ENCODE data around the gene CD200R1L. TPM values are rescaled to one million over a fixed set of nuclear protein-coding genes. Genes with fewer than 3 reads are reported as not detected.
A peak's percentile ranks its signal among the peaks of the same experiment; 100 is the strongest.

The CD200R1L gene
- polyA plus RNA-seq, 1 experiment: not detected

GRCh38 chr3:112779558-112780480, 66.8 kb downstream of the CD200R1L start:
- ChIA-PET CTCF (interaction anchor here (1.1 to 2.3 kb wide), 5 partner anchors 15 to 137 kb away, joined by 3 to 6 read pairs (median 3); no protein-coding TSS in a partner anchor), POLR2A (interaction anchor here (0.6 kb wide), 2 partner anchors 33 to 291 kb away, joined by 3 read pairs; no protein-coding TSS in a partner anchor)
- Histone ChIP-seq H3K27me3 (ENCODE audit: control insufficient read depth, insufficient read depth, low read length) (no peaks in the 10 kb centered on the region), H3K36me3 (ENCODE audit: control insufficient read depth, insufficient read depth, low read length) (no peaks in the 10 kb centered on the region), H3K4me3 (ENCODE audit: low read depth, low read length) (no peak overlapping the region)
- no peak for DNase-seq (ENCODE audit: low read depth)
- no peak for TF ChIP-seq CTCF (IDR thresholded peaks at IDR 0.05; ENCODE audit: insufficient read depth, low read depth, low read length)

GRCh38 chr3:112779011-112779410, 67.7 kb downstream of the CD200R1L start:
- no peaks in the 10 kb centered on the region for H3K36me3 ChIP-seq (ENCODE audit: control insufficient read depth, insufficient read depth, low read length)
- ChIA-PET POLR2A (interaction anchor here (0.6 to 0.7 kb wide), 2 partner anchors 32 to 90 kb away, joined by 3 read pairs; no protein-coding TSS in a partner anchor), CTCF (interaction anchor here (1.1 to 1.4 kb wide), 4 partner anchors 15 to 136 kb away, joined by 3 read pairs; no protein-coding TSS in a partner anchor)
- H3K4me3 ChIP-seq (ENCODE audit: low read depth, low read length): no peak overlapping the region
- no peaks in the 10 kb centered on the region for H3K27me3 ChIP-seq (ENCODE audit: control insufficient read depth, insufficient read depth, low read length)
- no peak for TF ChIP-seq CTCF (IDR thresholded peaks at IDR 0.05; ENCODE audit: insufficient read depth, low read depth, low read length)
- no peak for DNase-seq (ENCODE audit: low read depth)

- Histone ChIP-seq H3K27me3 (ENCODE audit: control insufficient read depth, insufficient read depth, low read length) (no peaks in the 10 kb centered on the region), H3K4me3 (ENCODE audit: low read depth, low read length) (no peak overlapping the region), H3K36me3 (ENCODE audit: control insufficient read depth, insufficient read depth, low read length) (no peaks in the 10 kb centered on the region)
- ChIA-PET POLR2A (interaction anchor here (0.7 kb wide), 1 partner anchor 90 kb away, joined by 3 read pairs; no protein-coding TSS in a partner anchor), CTCF (interaction anchor here (1.0 to 1.1 kb wide), 2 partner anchors 35 to 135 kb away, joined by 3 read pairs; no protein-coding TSS in a partner anchor)
- TF ChIP-seq CTCF (IDR thresholded peaks at IDR 0.05; ENCODE audit: insufficient read depth, low read depth, low read length): no peak
- peak; percentile 71 for DNase-seq (ENCODE audit: low read depth)
Observed at GRCh38 chr3:112778353-112778948, 68.2 kb downstream of the CD200R1L start.

GRCh38 chr3:112777811-112778210, 68.9 kb downstream of the CD200R1L start:
- no peak overlapping the region for H3K4me3 ChIP-seq (ENCODE audit: low read depth, low read length)
- CTCF ChIA-PET: interaction anchor here (1.0 to 1.3 kb wide), 4 partner anchors 26 to 135 kb away, joined by 3 to 4 read pairs (median 3); no protein-coding TSS in a partner anchor
- DNase-seq (ENCODE audit: low read depth): no peak
- POLR2A ChIA-PET: no interaction called here
- H3K27me3 ChIP-seq (ENCODE audit: control insufficient read depth, insufficient read depth, low read length): no peaks in the 10 kb centered on the region
- TF ChIP-seq CTCF (IDR thresholded peaks at IDR 0.05; ENCODE audit: insufficient read depth, low read depth, low read length): no peak
- no peaks in the 10 kb centered on the region for H3K36me3 ChIP-seq (ENCODE audit: control insufficient read depth, insufficient read depth, low read length)

- DNase-seq (ENCODE audit: low read depth): no peak
- CTCF ChIA-PET: interaction anchor here (1.0 to 3.7 kb wide), 6 partner anchors 26 to 135 kb away, joined by 3 to 15 read pairs (median 4); no protein-coding TSS in a partner anchor
Observed at GRCh38 chr3:112776836-112777235, 69.8 kb downstream of the CD200R1L start.

More at GRCh38 chr3:112776836-112777235, 69.8 kb downstream of the CD200R1L start:
- POLR2A ChIA-PET: interaction anchor here (0.7 kb wide), 1 partner anchor 35 kb away, joined by 4 read pairs; no protein-coding TSS in a partner anchor
- Histone ChIP-seq H3K27me3 (ENCODE audit: control insufficient read depth, insufficient read depth, low read length) (no peaks in the 10 kb centered on the region), H3K4me3 (ENCODE audit: low read depth, low read length) (no peak overlapping the region), H3K36me3 (ENCODE audit: control insufficient read depth, insufficient read depth, low read length) (no peaks in the 10 kb centered on the region)
- TF ChIP-seq CTCF (IDR thresholded peaks at IDR 0.05; ENCODE audit: insufficient read depth, low read depth, low read length): no peak

Measured in BJ (cell line).